H1 (cell line): ENCODE measurements around the gene RNF141.

ENCODE experiments used
- CREB1 ChIP-seq: IDR thresholded peaks from 2 replicates; pipeline ENCODE4 v1.6.1; 2012; ENCODE audit warnings: inconsistent platforms
- POLR2AphosphoS5 ChIP-seq: IDR thresholded peaks from 2 replicates; pipeline ENCODE4 v1.6.1; 2011; ENCODE audit warnings: low read depth, low read length

DNA sequence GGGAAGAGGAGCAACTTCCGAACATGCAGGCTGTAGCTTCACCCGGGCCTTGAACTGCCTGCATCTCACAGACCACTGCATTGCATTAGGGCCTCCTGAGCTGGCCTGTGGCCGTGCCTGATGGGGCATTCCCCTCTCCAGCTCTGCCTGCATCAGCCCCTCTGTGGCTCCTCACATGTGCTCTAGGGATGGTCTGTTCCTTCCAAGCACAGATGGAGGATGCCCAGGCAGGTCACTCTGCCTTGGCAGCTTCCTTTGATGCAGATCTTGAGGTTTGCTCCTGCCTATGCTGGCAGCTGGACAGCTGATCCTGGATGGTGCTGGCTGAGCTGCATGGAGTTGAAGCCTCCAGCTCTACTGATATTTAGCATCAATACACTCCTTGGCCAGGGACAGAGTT is 57.4 kb downstream of the RNF141 start:
- TF ChIP-seq POLR2AphosphoS5, result no peak
- no peak for TF ChIP-seq CREB1
